Gastrocnemius medialis (tissue), 4 donors: ENCODE data around the gene EHMT2. TPM values are rescaled to one million over a fixed set of nuclear protein-coding genes. Genes with fewer than 3 reads are reported as not detected.

ENCODE experiments used
- ATAC-seq, 2 donors: fragments of 150-250 bp; one replicate each; pipeline ENCODE4 v1.9.1; 2016
- DNase-seq, 2 donors: peaks; one replicate each; pipeline ENCODE4 v3.0.0-alpha.2; 2019
- H3K27ac ChIP-seq, 4 donors: fragments of 200-600 bp; sonication (generic); 1 replicate in 1 of 4; 2 replicates in 3 of 4; pipeline ENCODE4 v1.5.1; 2016 to 2018; ENCODE audit warnings: mild to moderate bottlenecking in 2 of 4, moderate library complexity in 1 of 4
- H3K27me3 ChIP-seq, 3 donors: fragments of 200-600 bp; sonication (generic) in 2 of 3; 1 replicate in 1 of 3; 2 replicates in 2 of 3; pipeline versions ENCODE4 v1.5.1 to v1.6.0; 2016 to 2019; ENCODE audit warnings: mild to moderate bottlenecking in 1 of 3, moderate library complexity in 1 of 3
- H3K36me3 ChIP-seq, 2 donors: fragments of 200-600 bp; sonication (generic) in 1 of 2; one replicate each; pipeline ENCODE4 v1.5.1; 2017 to 2018
- H3K4me1 ChIP-seq, 2 donors: fragments of 200-600 bp; sonication (generic) in 1 of 2; one replicate each; pipeline ENCODE4 v1.5.1; 2016 to 2017; ENCODE audit warnings: mild to moderate bottlenecking in 2 of 2
- H3K4me3 ChIP-seq, 4 donors: fragments of 200-600 bp; sonication (generic) in 3 of 4; 1 replicate in 1 of 4; 2 replicates in 3 of 4; pipeline ENCODE4 v1.5.1; 2016 to 2019; ENCODE audit warnings: mild to moderate bottlenecking in 2 of 4
- H3K9me3 ChIP-seq, 3 donors: fragments of 200-600 bp; sonication (generic) in 2 of 3; 1 replicate in 1 of 3; 2 replicates in 2 of 3; pipeline ENCODE4 v1.5.1; 2016 to 2019
- CTCF ChIP-seq, 5 experiments: fragments of 450-650 bp in 3 of 5; fragments of 200-600 bp in 2 of 5; sonication (generic) in 2 of 5; IDR thresholded peaks in 4 of 5; conservative IDR thresholded peaks in 1 of 5; 1 replicate in 4 of 5; 2 replicates in 1 of 5; pipeline ENCODE4 v1.5.1; 2016 to 2019; ENCODE audit warnings: antibody characterized with exemption in 5 of 5, mild to moderate bottlenecking in 3 of 5, moderate library complexity in 3 of 5
- POLR2A ChIP-seq, 2 donors: fragments of 450-650 bp; IDR thresholded peaks; one replicate each; pipeline ENCODE4 v1.6.1; 2017; ENCODE audit warnings: antibody characterized with exemption in 2 of 2, mild to moderate bottlenecking in 2 of 2, moderate library complexity in 2 of 2
- in situ Hi-C, 4 donors: fragments of 200-750 bp; cut with MboI; loops; one replicate each; pipeline versions ENCODE4 v1.15.0 to v1.8.0; 2017; ENCODE audit warnings: low sequenced_read_pairs in 4 of 4
- intact Hi-C: fragments of 100-400 bp; cut with DNase I; formaldehyde crosslinking; loops from one replicate; pipeline ENCODE4 v1.15.1; 2023; ENCODE audit warnings: low total_unique reads
- total RNA-seq, 4 donors: library from RNA; depleted of rRNA; stranded (reverse); fragments of >200 nt; gene quantifications; one replicate each; pipeline versions ENCODE4 v1.1.0 to v1.2.3, GENCODE V29; 2016

EHMT2 gene
- total RNA-seq, 4 donors from 2014 or later = 8.4 to 17.5 (median 13.0) TPM

GRCh38 chr6:31876357-31876756 lies 21.1 kb downstream of the EHMT2 start:
- Histone ChIP-seq H3K9me3 (no peaks in the 10 kb centered on the region), H3K4me1 (no peaks in the 10 kb centered on the region), H3K27me3 (no peaks in the 10 kb centered on the region), H3K27ac (no peak overlapping the region), H3K36me3 (peaks cover 0 to 18% of the 10 kb centered on the region in 2 donors), H3K4me3 (no peak overlapping the region)
- TF ChIP-seq POLR2A (IDR thresholded peaks at IDR 0.05) (no peak), CTCF (IDR thresholded peaks at IDR 0.05 in 4 of 5, conservative IDR thresholded peaks at IDR 0.05 in 1 of 5) (no peak)
- no peak for ATAC-seq
- no peak for DNase-seq
- intact Hi-C loops (no loop called here), in situ Hi-C loops (no loop called here)

GRCh38 chr6:31875877-31876276 lies 21.6 kb downstream of the EHMT2 start:
- Histone ChIP-seq H3K9me3 (no peaks in the 10 kb centered on the region), H3K36me3 (peaks cover 0 to 13% of the 10 kb centered on the region in 2 donors), H3K27ac (no peak overlapping the region), H3K27me3 (no peaks in the 10 kb centered on the region), H3K4me3 (no peak overlapping the region), H3K4me1 (no peaks in the 10 kb centered on the region)
- intact Hi-C loops = no loop called here
- no peak for ATAC-seq
- TF ChIP-seq POLR2A (IDR thresholded peaks at IDR 0.05) (no peak), CTCF (IDR thresholded peaks at IDR 0.05 in 4 of 5, conservative IDR thresholded peaks at IDR 0.05 in 1 of 5) (no peak)
- in situ Hi-C loops = no loop called here
- no peak for DNase-seq

- in situ Hi-C loops (loop anchor here in 1 of 4 donors (25.0 kb wide), 1 partner anchor 1412 kb away; the partner anchor contains the start of genes B3GALT4, PFDN6, RGL2 and WDR46), intact Hi-C loops (no loop called here)
- TF ChIP-seq CTCF (IDR thresholded peaks at IDR 0.05 in 4 of 5, conservative IDR thresholded peaks at IDR 0.05 in 1 of 5) = no peak
- TF ChIP-seq POLR2A (IDR thresholded peaks at IDR 0.05) = no peak
- no peaks in the 10 kb centered on the region for H3K4me1 ChIP-seq
- peaks cover 0 to 4% of the 10 kb centered on the region in 2 donors for H3K36me3 ChIP-seq
- DNase-seq (no peak), ATAC-seq (no peak)
- no peaks in the 10 kb centered on the region for H3K27me3 ChIP-seq
- H3K4me3 ChIP-seq = no peak overlapping the region
- H3K9me3 ChIP-seq = no peaks in the 10 kb centered on the region
- H3K27ac ChIP-seq = no peak overlapping the region
Observed at GRCh38 chr6:31874836-31875572, 22.5 kb downstream of the EHMT2 start.

- TF ChIP-seq CTCF (IDR thresholded peaks at IDR 0.05 in 4 of 5, conservative IDR thresholded peaks at IDR 0.05 in 1 of 5) (no peak), POLR2A (IDR thresholded peaks at IDR 0.05) (no peak)
- DNase-seq = no peak
Observed at GRCh38 chr6:31874084-31874670, 23.3 kb downstream of the EHMT2 start.

More at GRCh38 chr6:31874084-31874670, 23.3 kb downstream of the EHMT2 start:
- Histone ChIP-seq H3K4me1 (no peaks in the 10 kb centered on the region), H3K27me3 (no peaks in the 10 kb centered on the region), H3K9me3 (no peaks in the 10 kb centered on the region), H3K4me3 (no peak overlapping the region), H3K36me3 (no peaks in the 10 kb centered on the region), H3K27ac (no peak overlapping the region)
- intact Hi-C loops (no loop called here), in situ Hi-C loops (loop anchor here in 1 of 4 donors (25.0 kb wide), 1 partner anchor 1413 kb away; the partner anchor contains the start of genes B3GALT4, PFDN6, RGL2 and WDR46)
- ATAC-seq = no peak
